ENCODE results near the gene NRN1L.
"Not testable (repeated sequence)": the region's sequence is repeated elsewhere in the genome, so short reads cannot be mapped to it uniquely, and the experiment has no call there.

DNA sequence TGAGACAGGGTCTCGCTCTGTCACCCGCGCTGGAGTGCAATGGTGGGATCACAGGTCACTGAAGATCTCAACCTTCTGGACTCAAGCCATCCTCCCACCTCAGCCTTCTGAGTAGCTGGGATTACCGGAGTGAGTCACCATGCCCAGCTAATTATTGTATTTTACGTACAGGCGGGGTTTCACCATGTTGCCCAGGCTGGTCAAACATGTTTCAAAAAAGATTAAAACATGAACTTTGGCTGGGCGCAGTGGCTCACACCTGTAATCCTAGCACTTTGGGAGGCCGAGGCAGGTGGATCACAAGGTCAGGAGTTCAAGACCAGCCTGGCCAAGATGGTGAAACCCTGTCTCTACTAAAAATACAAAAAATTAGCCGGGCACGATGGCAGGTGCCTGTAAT is 47.5 kb upstream of the NRN1L start:
- TF ChIP-seq EZH2phosphoT487 (IDR thresholded peaks at IDR 0.05; ENCODE audit: borderline replicate concordance, low read length), result not testable (repeated sequence)
- TF ChIP-seq, protein P1, sequence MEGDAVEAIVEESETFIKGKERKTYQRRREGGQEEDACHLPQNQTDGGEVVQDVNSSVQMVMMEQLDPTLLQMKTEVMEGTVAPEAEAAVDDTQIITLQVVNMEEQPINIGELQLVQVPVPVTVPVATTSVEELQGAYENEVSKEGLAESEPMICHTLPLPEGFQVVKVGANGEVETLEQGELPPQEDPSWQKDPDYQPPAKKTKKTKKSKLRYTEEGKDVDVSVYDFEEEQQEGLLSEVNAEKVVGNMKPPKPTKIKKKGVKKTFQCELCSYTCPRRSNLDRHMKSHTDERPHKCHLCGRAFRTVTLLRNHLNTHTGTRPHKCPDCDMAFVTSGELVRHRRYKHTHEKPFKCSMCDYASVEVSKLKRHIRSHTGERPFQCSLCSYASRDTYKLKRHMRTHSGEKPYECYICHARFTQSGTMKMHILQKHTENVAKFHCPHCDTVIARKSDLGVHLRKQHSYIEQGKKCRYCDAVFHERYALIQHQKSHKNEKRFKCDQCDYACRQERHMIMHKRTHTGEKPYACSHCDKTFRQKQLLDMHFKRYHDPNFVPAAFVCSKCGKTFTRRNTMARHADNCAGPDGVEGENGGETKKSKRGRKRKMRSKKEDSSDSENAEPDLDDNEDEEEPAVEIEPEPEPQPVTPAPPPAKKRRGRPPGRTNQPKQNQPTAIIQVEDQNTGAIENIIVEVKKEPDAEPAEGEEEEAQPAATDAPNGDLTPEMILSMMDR (IDR thresholded peaks at IDR 0.05; ENCODE audit: low read depth, low read length, poor library complexity, severe bottlenecking), result not testable (repeated sequence)

Data from DOHH2 (cell line).